NCI-H2196 treated with DMSO at 0.1 percent for 48 hours (cell line): ENCODE measurements around the gene GLIPR2.
"Not testable (repeated sequence)": the region's sequence is repeated elsewhere in the genome, so short reads cannot be mapped to it uniquely, and the experiment has no call there.

Experiments
- DNase-seq: peaks from one replicate; lab custom pipeline; 2025; ENCODE audit not compliant: unreplicated experiment; lab: John Stamatoyannopoulos, UW

GLIPR2 gene

DNA sequence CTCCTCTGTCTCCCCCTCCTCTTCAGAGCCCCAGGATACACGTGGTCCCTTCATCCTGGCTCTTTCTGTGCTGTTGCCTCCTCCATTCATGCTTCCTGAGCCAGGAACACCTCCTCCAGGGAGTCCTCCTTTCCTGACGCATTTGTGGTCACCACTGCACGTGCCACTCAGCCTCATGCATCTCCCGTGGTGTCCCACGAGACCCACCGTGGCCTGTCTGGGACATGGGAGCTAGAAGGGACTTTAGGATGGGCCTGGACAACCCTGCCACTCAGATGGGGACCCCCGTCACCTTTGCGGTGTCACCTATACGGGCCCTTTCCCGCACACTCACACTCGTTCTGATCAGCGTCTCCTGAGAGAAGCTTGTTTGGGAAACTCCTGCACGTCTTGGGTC, 6.7 kb downstream of the GLIPR2 start:
- DNase-seq: no peak

DNA sequence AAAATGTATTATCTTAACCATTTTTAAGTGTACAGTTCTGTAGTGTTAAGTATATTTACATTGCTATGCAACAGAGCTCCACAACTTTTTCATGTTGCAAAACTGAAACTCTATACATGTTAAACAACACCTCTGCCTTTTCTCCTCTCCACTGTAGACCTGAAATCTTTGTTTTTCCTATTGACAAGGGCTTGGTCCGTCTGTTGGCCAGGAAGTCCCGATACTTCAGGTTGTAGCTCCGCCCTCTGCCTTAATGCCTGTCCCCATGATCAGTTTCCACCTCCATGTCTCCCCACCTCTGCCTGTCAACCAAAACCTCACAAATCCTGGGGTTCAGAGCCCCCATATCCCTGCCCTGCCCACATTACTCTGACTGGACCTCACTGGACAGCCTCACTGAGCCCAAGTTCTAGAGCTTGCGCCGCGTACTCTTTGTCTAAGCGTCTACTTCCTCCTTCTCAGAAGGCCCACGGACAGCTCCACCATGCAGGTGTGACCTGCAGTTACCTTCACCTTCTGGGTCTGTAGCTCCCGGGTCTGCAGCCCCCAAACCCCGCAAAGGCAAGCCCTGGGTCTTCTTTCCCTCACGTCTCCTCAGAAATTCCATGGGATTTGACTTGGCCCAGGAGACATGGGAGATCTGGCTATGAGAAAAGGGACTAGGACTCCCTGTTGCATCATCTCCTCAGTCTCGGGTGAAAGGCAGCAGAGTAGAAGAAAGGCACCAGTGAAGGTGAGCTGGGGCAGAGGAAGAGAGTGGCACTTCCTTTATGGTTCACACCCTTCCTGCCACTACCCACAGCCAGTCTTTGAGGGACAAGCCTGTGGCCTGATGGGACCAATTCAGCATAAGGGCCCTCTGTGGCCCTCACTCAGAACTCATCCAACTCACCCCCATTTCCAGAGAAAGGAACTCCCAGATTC, 8.0 kb downstream of the GLIPR2 start:
- DNase-seq: no peak

DNA sequence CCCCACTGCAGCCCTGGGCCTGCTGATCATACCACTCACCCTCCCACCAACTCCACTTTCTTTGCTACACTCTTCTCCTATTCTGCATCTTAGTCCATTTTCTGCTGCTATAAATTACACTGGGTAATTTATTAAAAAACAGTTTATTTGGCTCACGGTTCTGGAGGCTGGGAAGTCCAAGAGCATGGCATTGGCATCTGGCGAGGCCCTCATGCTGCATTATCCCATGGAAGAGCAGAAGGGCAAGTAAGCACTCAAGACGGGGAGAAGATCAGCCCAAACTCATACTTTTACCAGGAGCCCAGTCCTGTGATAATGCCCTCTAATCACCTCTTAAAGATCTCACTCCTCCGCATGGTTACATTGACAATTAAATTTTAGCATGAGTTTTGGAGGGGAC, 9.4 kb downstream of the GLIPR2 start:
- DNase-seq: no peak

DNA sequence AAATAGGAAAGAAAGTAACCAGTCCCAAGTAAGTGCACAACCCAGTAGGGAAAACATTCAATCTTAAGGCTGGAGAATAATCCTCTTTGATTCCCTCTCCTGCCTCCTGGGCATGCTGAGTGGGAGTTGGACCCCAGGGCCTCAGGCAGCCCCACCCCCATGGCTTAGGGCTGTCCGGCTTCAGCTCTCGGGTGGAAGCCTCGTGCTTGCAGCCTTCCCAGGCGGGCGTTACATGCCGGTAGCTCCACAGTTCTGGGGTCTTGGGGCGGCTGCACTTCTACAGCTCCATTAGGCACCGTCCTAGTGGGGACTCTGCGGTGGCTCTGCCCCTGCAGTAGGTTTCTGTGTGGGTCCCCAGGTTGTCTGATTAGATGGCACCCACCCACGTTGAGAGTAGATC, 10.1 kb downstream of the GLIPR2 start:
- no peak for DNase-seq

DNA sequence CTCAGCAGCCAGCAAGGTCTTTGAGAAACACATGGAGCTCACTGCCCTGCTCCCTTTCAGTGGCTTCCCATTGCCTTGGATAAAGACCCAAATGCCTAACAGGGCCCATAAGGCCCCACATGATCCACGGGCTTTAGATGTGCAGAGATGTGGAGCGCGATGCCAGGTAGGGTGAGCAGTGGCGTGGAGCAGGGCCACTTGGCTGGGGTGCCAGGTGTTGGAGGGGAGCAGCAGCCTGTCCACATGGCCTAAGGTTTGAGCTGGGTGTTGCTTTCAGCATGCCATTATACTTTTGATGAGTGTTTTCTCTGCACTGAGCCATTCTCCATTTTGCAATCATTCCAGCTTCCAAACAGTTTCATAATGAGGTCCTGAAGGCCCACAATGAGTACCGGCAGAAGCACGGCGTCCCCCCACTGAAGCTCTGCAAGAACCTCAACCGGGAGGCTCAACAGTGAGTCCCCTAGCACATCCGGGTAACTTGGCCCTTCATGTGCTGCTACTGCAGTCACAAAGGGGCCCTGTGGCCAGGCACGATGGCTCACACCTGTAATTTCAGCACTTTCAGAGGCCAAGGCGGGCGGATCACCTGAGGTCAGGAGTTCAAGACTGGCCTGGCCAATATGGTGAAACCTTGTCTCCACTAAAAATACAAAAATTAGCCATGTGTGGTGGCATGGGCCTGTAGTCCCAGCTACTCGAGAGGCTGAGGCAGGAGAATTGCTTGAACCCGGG, 11.1 kb downstream of the GLIPR2 start:
- DNase-seq: no peak

DNA sequence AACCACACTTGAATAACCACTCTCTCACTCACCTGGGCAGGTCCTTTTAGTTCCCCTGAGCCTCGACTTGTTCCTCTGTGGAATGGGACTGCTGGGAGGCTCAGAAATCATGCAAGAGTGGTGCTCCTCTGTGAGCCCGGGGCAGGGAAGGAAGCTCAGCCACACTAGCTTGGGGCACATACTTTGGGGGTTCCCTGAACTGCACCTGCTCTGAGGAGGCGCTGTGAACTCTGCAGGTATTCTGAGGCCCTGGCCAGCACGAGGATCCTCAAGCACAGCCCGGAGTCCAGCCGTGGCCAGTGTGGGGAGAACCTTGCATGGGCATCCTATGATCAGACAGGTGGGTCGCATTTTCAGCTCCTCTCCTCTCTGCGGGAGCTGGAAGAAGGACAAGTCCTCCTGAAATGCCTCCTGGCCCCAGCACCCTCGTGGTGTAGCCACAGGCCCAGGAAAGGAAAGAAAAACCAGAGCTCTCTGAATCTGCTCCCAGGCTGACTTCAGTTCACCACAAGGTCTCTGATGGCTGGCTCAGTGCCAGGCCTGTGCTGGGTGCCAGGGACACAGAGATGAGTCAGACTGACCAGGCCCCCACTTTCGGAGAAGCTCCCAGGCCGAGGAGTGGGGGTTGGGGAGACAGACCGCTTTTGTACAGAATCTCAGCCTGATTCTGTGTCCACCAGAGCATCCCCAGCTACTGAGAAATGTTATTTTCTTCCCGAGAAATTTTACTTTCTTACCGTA, 11.9 kb downstream of the GLIPR2 start:
- DNase-seq: peak; percentile 33

DNA sequence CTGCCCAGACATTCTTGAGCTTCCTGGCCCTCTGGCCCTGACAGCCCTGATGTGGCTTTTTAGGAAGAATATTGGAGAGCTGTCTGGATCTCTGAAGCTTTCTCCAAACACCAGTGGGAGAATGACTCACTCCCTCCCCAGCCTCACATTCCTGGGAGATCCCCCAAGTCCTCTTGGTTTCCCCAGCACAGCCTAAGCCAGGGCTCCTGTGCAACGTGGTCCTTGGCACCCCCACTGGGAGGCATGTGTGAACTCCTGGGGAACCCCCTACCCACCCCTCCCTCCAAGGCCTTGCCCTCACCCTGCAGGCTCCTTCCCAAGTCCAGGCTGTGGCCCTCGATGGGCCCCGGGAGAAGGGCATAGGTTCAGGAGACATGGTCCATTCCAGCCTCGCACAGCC, 12.7 kb downstream of the GLIPR2 start:
- DNase-seq: no peak

DNA sequence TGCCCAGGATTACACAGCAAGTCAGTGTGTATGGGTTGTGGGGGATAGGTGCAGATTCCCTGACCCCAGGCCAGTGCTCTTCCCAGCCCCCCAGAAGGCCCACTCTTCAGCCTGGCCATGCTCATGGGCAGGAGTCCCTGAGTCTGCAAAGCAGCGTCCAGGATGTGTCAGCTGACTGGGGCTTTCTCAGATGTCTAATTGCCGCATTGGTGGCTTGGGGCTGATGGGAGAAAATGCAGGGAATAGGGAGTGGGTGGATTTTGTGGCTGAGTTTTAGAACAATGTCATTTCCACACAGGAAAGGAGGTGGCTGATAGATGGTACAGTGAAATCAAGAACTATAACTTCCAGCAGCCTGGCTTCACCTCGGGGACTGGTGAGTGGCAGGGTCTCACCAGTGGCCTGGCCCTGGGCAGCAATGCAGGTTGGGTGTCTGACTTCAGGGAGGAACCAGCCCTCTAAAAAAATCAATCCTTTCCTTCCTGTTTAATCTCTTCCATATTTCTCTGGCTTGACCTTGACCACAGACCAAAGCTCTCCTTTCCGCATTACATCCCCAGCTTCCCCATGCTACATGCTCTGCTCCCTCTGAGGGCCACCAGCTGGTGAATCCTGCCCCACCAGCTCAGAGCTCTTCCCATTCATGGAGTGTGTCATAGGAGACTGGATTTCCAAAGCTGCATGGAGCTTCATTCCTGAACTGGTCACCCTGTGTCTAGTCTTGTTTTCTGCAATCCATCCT, 14.2 kb downstream of the GLIPR2 start:
- no peak for DNase-seq

DNA sequence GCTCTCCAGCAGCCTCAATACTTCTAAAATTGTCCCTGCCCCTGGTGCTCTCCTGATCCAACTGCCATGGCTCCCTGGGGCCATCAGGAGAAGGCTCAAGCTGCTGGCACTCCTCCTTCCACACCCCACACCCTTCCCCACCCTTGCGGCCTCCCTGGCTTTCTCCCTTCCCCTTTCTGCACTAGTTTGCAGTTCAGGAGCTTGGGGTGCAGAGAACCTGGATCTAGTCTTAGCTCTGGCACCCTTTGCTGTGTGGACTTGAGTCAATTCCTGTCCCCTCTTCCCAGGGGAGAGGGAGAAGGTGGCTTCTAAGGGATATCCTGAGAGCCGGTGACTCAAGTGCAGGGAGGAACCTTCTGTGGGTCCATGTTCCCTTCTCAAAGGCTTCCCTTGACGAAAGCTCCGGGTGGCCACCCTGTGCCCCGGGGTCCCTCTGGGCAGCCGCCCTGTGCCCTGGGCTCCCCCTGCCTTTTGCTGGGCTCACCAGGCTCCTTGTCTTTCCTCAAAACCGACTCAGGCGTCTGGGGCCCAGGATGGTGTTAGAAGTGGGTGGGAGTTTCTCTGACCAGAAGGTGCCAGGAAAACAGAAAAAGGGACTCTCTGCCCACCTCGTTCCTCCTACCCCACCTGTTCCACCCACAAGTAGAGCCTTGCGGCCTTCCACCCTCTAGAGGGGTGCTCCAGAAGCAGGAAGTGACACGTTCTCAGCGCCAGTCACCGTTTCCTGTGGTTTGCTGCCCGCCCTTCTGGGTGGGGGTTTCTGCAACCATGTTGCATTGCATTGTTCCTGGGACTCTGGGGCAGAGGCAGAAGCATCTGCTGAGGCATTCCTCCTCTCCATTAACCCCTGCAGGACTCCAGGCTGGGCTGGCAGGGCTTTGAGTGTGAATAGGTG, 15.0 kb downstream of the GLIPR2 start:
- DNase-seq: no peak

DNA sequence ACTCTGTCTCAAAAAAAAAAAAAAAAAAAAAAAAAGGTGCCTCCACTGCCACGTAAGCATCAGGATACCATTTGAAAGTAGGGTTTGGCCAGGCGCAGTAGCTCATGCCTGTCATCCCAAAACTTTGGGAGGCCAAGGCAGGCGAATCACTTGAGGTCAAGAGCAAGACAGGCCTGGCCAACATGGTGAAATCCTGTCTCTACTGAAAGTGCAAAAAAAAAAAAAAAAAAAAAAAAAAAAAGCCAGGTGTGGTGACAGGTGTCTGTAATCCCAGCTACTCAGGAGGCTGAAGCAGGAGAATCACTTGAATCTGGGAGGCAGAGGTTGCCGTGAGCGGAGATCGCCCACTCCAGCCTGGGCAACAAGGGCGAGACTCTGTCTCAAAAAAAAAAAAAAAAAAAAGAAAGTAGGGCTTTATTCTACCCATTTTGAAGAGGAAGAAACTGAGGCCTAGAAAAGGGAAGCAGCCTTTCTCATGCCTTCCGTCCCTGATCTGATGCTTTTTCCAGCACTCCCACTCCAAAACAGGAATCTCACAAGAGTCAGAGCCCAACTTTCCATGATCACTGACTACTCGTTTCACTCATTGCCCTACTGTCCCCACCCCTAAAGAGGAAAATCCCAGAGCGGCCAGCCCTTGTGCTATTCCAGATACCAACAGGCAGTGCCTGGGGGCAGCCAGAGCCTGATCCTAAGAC, 16.4 kb downstream of the GLIPR2 start:
- no peak for DNase-seq

DNA sequence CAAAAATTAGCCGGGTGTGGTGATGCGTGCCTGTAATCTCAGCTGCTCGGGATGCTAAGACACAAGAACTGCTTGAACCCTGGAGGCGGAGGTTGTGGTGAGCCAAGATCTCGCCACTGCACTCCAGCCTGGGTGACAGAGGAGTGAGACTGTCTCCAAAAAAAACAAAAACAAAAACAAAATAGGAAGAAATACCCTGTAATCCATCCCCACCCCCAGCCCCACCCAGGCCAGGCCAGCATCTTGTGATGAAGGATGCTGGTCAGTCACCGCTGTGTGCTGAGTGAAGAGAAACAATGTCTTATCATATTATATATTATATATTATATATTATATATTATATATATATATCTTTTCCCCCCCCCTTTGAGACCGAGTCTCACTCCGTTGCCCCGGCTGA, 17.2 kb downstream of the GLIPR2 start:
- no peak for DNase-seq

DNA sequence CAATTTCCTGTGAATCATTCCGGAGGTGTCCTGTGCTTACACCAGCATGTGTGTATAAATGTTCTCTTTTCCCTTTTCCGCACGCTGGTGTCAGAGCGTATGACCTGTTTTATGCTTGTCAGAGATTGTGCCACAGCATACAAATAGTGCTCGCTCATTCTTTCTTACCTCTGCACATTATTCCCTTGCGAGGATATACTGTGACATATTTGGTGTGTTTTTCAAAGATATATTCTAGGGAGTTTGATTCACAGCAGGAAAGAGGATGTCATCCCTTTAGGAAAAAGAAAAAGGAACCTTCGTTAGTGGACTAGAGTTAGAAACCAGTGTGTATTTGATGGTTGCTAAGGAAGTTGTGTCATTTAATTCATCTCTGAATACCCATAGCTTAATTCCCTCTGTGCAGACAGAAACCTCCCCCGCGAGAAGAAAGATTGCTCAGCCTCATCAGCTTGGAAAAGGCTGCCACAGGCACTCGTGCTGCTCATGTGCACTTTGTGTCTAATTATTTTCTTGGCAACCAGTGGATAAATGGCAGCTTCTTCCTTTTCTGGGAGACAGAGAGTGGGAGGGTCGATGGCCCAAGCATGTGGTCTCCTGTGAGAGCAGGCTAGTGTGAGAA, 17.9 kb downstream of the GLIPR2 start:
- no peak for DNase-seq

DNA sequence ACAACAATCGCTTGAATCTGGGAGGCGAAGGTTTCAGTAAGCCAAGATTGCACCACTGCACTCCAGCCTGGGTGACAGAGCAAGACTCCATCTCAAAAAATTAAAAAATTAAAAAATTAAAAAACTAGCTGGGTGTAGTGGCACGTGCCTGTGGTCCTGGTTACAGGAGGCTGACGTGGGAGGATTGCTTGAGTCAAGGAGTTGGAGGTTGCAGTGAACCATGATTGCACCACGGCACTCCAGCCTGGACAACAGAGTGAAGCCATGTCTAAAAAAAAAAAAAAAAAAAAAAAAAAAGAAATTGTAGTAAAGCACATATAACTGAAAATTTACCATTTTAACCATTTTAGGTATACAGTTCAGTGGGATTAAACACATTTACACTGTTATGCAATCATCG, 19.6 kb downstream of the GLIPR2 start:
- no peak for DNase-seq

DNA sequence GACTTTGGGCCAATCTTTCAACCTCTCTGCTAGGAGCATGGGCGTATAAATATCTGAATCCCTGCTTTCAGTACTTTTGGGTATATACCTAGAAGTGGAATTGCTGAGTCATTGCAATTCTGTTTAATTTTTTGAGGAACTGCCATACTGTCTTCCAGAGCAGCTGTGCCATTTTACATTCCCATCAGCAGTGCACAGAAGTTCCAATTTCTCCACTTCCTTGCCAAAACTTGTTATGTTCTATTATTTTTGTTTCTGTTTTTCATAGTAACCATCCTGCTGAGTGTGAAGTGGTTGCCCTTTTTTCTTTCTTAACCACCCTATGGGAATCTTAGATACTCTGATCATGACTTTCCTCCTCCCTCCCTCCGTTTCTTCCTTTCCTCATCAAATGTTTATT, 21.6 kb downstream of the GLIPR2 start:
- DNase-seq: no peak

DNA sequence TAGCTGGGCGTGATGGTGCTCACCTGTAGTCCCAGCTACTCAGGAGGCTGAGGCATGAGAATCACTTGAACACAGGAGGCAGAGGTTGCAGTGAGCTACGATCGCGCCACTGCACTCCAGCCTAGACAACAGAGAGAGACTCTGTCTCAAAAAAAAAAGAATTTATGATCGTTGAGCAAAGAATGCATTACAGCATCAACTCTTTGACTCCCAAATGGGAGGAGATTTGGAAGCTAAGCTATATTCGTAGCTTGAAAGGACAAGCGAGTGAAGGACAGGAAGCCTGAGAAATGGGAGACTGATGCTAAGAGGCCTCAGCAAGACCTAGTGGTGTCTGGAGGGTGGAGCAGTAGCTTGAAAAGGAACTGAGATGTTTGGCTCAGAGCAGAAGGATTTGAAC, 22.4 kb downstream of the GLIPR2 start:
- no peak for DNase-seq

DNA sequence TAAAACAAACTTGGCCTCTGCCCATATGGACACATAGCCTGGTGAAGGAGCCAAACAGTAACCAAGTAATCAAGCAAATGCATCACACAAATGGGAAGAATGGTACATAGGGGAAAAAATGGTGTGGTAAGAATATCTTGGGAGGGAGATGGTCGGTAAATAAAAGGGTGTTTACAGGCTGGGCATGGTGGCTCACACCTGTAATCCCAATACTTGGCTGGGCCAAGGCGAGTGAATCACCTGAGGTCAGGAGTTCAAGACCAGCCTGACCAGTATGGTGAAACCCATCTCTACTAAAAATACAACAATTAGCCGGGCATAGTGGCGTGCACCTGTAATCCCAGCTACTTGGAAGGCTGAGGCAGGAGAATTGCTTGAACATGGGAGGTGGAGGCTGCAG, 23.0 kb downstream of the GLIPR2 start:
- not testable (repeated sequence) for DNase-seq

DNA sequence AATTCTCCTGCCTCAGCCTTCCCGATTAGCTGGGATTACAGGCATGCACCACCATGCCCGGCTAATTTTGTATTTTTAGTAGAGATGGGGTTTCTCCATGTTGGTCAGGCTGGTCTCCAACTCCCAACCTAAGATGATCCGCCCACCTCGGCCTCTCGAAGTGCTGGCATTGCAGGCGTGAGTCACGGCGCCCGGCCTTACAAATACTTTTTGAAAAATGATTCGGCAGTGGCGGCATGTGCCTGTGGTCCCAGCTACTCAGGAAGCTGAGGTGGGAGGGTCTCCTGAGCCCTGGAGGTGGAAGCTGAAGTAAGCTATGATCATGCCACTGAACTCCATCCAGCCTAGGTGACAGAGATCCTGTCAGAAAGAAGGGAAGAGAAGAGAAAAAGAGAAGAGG, 23.6 kb downstream of the GLIPR2 start:
- DNase-seq: not testable (repeated sequence)

DNA sequence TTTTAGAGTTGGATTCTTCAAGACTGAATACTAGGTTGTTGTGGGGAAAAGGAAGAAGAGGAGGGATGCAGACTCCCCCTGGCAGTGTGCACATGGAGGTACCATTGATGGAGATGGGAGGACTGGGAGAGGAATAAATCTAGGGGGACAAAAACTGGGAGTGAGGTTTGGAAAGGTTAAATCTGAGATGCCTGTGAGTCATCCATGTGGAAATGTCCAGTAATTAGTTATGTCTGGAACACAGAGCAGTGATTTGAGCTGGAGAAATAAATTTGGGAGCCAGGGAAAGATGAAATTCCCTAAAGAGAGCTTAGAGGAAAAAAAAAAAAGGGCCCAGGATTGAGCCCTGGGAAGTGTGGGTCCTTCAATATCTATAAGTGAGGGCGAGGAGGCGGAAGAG, 24.7 kb downstream of the GLIPR2 start:
- DNase-seq: no peak

DNA sequence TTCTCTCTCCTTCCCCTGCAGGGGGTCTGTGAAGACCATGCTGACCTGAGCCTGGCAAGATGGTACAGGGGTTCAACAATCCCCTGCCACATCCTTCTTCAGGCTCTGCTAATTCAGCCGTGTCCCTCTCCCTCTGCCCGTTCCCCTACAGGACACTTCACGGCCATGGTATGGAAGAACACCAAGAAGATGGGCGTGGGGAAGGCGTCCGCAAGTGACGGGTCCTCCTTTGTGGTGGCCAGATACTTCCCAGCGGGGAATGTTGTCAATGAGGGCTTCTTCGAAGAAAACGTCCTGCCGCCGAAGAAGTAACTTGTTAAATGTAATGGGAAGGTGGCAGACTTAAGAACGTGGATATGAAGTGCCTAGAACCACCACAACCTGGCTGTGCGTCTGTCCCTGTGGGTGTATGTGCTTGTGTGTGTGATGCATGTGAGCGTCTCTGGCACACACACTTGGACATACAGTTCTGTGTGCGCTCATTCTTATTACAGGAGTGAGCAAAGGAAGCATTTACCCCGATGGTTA, 25.7 kb downstream of the GLIPR2 start:
- DNase-seq: no peak
